GM21423 (cell line): ENCODE measurements around the gene PREX1.
"Not testable (repeated sequence)": the region's sequence is repeated elsewhere in the genome, so short reads cannot be mapped to it uniquely, and the experiment has no call there.

Source experiments
- ATAC-seq: cut with Tn5 transposase; IDR thresholded peaks from one replicate; pipeline ENCODE4 v1.9.1; 2021; ENCODE audit warnings: mild to moderate bottlenecking, moderate library complexity; ENCODE audit not compliant: unreplicated experiment

Gene PREX1

GRCh38 chr20:48827855-48828733, at the start of gene PREX1:
Gene PREX1 (minus strand): TSS chr20:48827999. CDS start chr20:48827860, 139 bp downstream.
- ATAC-seq = peak; percentile 40

- ATAC-seq = no peak
These were observed 49.5 kb upstream of the PREX1 start for GRCh38 chr20:48877304-48877703.

GRCh38 chr20:48875914-48876240, 48.1 kb upstream of the PREX1 start:
- ATAC-seq = no peak

GRCh38 chr20:48875233-48875913, 47.6 kb upstream of the PREX1 start:
- no peak for ATAC-seq

GRCh38 chr20:48869442-48869841, 41.6 kb upstream of the PREX1 start:
- ATAC-seq = not testable (repeated sequence)

GRCh38 chr20:48866936-48867335, 39.1 kb upstream of the PREX1 start:
- ATAC-seq = no peak

- no peak for ATAC-seq
These were observed 37.0 kb upstream of the PREX1 start for GRCh38 chr20:48864738-48865318.

- ATAC-seq = no peak
These were observed 36.5 kb upstream of the PREX1 start for GRCh38 chr20:48864254-48864653.

GRCh38 chr20:48862279-48862678, 34.5 kb upstream of the PREX1 start:
- ATAC-seq = no peak

GRCh38 chr20:48861444-48861843, 33.6 kb upstream of the PREX1 start:
- no peak for ATAC-seq

GRCh38 chr20:48858075-48858790, 30.4 kb upstream of the PREX1 start:
- no peak for ATAC-seq

GRCh38 chr20:48856130-48856529, 28.3 kb upstream of the PREX1 start:
- ATAC-seq = no peak

GRCh38 chr20:48855046-48855445, 27.2 kb upstream of the PREX1 start:
- ATAC-seq = no peak

GRCh38 chr20:48852609-48853008, 24.8 kb upstream of the PREX1 start:
- ATAC-seq = no peak

- no peak for ATAC-seq
These were observed 23.8 kb upstream of the PREX1 start for GRCh38 chr20:48851579-48851978.

- ATAC-seq = no peak
These were observed 23.1 kb upstream of the PREX1 start for GRCh38 chr20:48850977-48851299.

- no peak for ATAC-seq
These were observed 22.6 kb upstream of the PREX1 start for GRCh38 chr20:48850257-48850976.

- no peak for ATAC-seq
These were observed 22.0 kb upstream of the PREX1 start for GRCh38 chr20:48849779-48850178.

- no peak for ATAC-seq
These were observed 21.5 kb upstream of the PREX1 start for GRCh38 chr20:48849299-48849698.

GRCh38 chr20:48847498-48848205, 19.9 kb upstream of the PREX1 start:
- ATAC-seq = no peak
